Caco-2 (cell line): ENCODE measurements around the gene CD38. TPM values are rescaled to one million over a fixed set of nuclear protein-coding genes. Genes with fewer than 3 reads are reported as not detected.
"Not testable (repeated sequence)": the region's sequence is repeated elsewhere in the genome, so short reads cannot be mapped to it uniquely, and the experiment has no call there.

ENCODE experiments used
- BruUV-seq: library from RNA; stranded (reverse); fragments of 400-500 nt; replicated peaks from 2 replicates; lab custom pipeline; 2021; lab: Mats Ljungman, UMichigan
- CTCF ChIA-PET: fragments of 300-600 bp; sonication (Branson Sonifier 250); formaldehyde crosslinking; loops from one replicate; lab custom pipeline; 2022; ENCODE audit warnings: antibody characterized with exemption; lab: Charles Lee
- POLR2A ChIA-PET: fragments of 300-600 bp; sonication (Branson Sonifier 250); formaldehyde crosslinking; loops from one replicate; lab custom pipeline; 2022; ENCODE audit warnings: antibody characterized with exemption; lab: Charles Lee
- DNase-seq, 2 experiments: peaks; one replicate each; pipeline versions ENCODE4 v3.0.0 to v3.0.0-alpha.2; 2020 to 2022
- H3K27me3 ChIP-seq: replicated peaks from 2 replicates; pipeline ENCODE4 v1.6.0; 2011; ENCODE audit warnings: low read length; ENCODE audit not compliant: control insufficient read depth, insufficient read depth
- H3K36me3 ChIP-seq: 2 replicates; pipeline ENCODE4 v1.5.1; 2011; ENCODE audit warnings: low read length; ENCODE audit not compliant: control insufficient read depth, insufficient read depth
- H3K4me1 ChIP-seq: fragments of 250-450 bp; sonication (Bioruptor Pico); 2 replicates; pipeline ENCODE4 v1.5.1; 2020; ENCODE audit warnings: mild to moderate bottlenecking
- H3K4me3 ChIP-seq: 2 replicates; pipeline ENCODE4 v1.5.1; 2011; ENCODE audit warnings: low read depth, mild to moderate bottlenecking, control low read depth, low read length
- H3K9me3 ChIP-seq: fragments of 250-450 bp; sonication (Bioruptor Pico); 2 replicates; pipeline ENCODE4 v1.5.1; 2020; ENCODE audit warnings: mild to moderate bottlenecking, moderate library complexity
- H3K27ac Mint-ChIP-seq: one replicate; pipeline ENCODE4 v1.8.0; 2022; ENCODE audit warnings: mixed read lengths; ENCODE audit not compliant: unreplicated experiment
- H3K27me3 Mint-ChIP-seq: one replicate; pipeline ENCODE4 v1.8.0; 2022; ENCODE audit warnings: mixed read lengths; ENCODE audit not compliant: insufficient read depth, unreplicated experiment
- H3K36me3 Mint-ChIP-seq: one replicate; pipeline ENCODE4 v1.8.0; 2022; ENCODE audit warnings: mild to moderate bottlenecking, mixed read lengths; ENCODE audit not compliant: insufficient read depth, unreplicated experiment
- H3K4me1 Mint-ChIP-seq: one replicate; pipeline ENCODE4 v1.8.0; 2022; ENCODE audit warnings: low read depth, mixed read lengths; ENCODE audit not compliant: unreplicated experiment
- H3K4me3 Mint-ChIP-seq: one replicate; pipeline ENCODE4 v1.8.0; 2022; ENCODE audit warnings: mild to moderate bottlenecking, moderate library complexity, mixed read lengths; ENCODE audit not compliant: unreplicated experiment
- H3K9me3 Mint-ChIP-seq: one replicate; pipeline ENCODE4 v1.8.0; 2022; ENCODE audit warnings: mixed read lengths; ENCODE audit not compliant: unreplicated experiment
- intact Hi-C: fragments of 100-400 bp; cut with micrococcal nuclease; formaldehyde crosslinking; loops from one replicate; pipeline ENCODE4 v1.10.0; 2022; ENCODE audit not compliant: unreplicated experiment
- total RNA-seq: library from RNA; stranded (reverse); gene quantifications from 2 replicates; pipeline ENCODE4 v1.2.3, GENCODE V29; 2022
- TF ChIP-seq, protein P1 (sequence below), 2 experiments: fragments of 200-600 bp in 1 of 2; IDR thresholded peaks; 1 replicate in 1 of 2; 2 replicates in 1 of 2; pipeline versions ENCODE4 v1.5.1 to v1.8.0; 2011 to 2022; ENCODE audit warnings: antibody characterized with exemption in 1 of 2, control low read depth in 1 of 2, inconsistent platforms in 1 of 2, low read depth in 1 of 2, low read length in 1 of 2, mild to moderate bottlenecking in 1 of 2, moderate library complexity in 1 of 2; ENCODE audit not compliant: insufficient read depth in 1 of 2, severe bottlenecking in 1 of 2, unreplicated experiment in 1 of 2

The CD38 gene
- total RNA-seq, 1 experiment from 2014 or later: not detected

DNA sequence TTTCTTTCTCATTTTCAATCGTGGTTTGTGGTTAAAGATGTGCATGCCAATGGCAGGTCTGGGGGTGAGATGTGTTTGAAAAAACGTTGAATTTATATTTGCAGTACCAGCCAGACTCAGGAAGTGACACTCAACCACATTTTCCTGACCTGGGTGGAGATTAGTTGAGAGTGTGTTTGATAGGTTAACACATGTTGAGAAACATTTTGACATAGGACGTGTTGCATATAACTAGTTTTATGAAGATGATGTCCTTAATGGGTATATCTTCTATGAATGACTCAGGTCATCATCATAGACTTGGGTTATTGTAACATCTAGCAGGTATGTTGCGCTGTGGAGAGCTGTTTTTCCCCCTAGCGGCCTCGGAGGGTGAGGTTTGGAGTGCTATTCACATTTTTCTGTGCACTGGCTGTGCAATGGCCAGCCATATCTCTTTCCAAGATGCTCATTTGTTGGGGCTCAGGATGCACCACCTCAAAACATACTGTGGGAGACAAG, 21.7 kb upstream of the CD38 start:
- Histone ChIP-seq H3K27me3 (no peaks in the 10 kb centered on the region), H3K36me3 (no peaks in the 10 kb centered on the region), H3K9me3 (no peaks in the 10 kb centered on the region), H3K4me3 (no peak overlapping the region), H3K4me1 (no peaks in the 10 kb centered on the region)
- TF ChIP-seq, protein P1, sequence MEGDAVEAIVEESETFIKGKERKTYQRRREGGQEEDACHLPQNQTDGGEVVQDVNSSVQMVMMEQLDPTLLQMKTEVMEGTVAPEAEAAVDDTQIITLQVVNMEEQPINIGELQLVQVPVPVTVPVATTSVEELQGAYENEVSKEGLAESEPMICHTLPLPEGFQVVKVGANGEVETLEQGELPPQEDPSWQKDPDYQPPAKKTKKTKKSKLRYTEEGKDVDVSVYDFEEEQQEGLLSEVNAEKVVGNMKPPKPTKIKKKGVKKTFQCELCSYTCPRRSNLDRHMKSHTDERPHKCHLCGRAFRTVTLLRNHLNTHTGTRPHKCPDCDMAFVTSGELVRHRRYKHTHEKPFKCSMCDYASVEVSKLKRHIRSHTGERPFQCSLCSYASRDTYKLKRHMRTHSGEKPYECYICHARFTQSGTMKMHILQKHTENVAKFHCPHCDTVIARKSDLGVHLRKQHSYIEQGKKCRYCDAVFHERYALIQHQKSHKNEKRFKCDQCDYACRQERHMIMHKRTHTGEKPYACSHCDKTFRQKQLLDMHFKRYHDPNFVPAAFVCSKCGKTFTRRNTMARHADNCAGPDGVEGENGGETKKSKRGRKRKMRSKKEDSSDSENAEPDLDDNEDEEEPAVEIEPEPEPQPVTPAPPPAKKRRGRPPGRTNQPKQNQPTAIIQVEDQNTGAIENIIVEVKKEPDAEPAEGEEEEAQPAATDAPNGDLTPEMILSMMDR (IDR thresholded peaks at IDR 0.05; ENCODE audit: insufficient read depth in 1 of 2, low read depth in 1 of 2, low read length in 1 of 2, severe bottlenecking in 1 of 2, unreplicated experiment in 1 of 2): peak in 1 of 2 experiments; percentile 17
- ChIA-PET POLR2A (no interaction called here), CTCF (no interaction called here)
- Mint-ChIP-seq H3K4me3 (no peak overlapping the region), H3K27me3 (peaks cover 5% of the 10 kb centered on the region), H3K27ac (no peak overlapping the region), H3K36me3 (no peaks in the 10 kb centered on the region), H3K4me1 (no peaks in the 10 kb centered on the region), H3K9me3 (peaks cover 10% of the 10 kb centered on the region)
- intact Hi-C loops: loop anchor here (2.0 kb wide), 1 partner anchor 26 kb away; no protein-coding TSS in a partner anchor
- DNase-seq: peak in 1 of 2 experiments; percentile 25
- no TSS peak for BruUV-seq

DNA sequence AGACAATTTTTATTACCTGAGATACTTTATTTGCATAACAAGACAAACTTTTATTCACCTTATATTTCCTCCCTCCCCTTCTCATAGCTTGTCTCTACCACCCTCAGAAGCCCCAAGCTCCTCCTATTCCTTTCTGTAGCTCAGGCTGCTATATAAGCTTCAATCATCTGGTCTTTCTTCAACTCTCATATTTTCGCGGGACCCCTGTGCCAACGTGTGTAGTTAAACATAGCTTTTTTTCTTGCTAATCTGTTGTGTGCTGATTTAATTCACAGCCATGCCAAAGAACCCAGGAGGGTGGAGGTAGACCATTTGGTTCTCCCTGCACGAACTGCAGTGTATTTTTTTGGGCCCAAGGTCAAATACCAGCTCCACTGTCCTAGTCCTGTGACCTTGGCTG, 21.1 kb upstream of the CD38 start:
- Histone ChIP-seq H3K9me3 (no peaks in the 10 kb centered on the region), H3K36me3 (no peaks in the 10 kb centered on the region), H3K4me1 (no peaks in the 10 kb centered on the region), H3K27me3 (no peaks in the 10 kb centered on the region), H3K4me3 (no peak overlapping the region)
- Mint-ChIP-seq H3K36me3 (no peaks in the 10 kb centered on the region), H3K4me3 (no peak overlapping the region), H3K27me3 (peaks cover 5% of the 10 kb centered on the region), H3K27ac (no peak overlapping the region), H3K9me3 (peaks cover 10% of the 10 kb centered on the region), H3K4me1 (no peaks in the 10 kb centered on the region)
- no peak for DNase-seq
- TF ChIP-seq, protein P1 (IDR thresholded peaks at IDR 0.05; ENCODE audit: insufficient read depth in 1 of 2, low read depth in 1 of 2, low read length in 1 of 2, severe bottlenecking in 1 of 2, unreplicated experiment in 1 of 2): no peak
- BruUV-seq: no TSS peak
- POLR2A ChIA-PET: no interaction called here
- intact Hi-C loops: loop anchor here (2.0 kb wide), 1 partner anchor 26 kb away; no protein-coding TSS in a partner anchor
- CTCF ChIA-PET: no interaction called here

DNA sequence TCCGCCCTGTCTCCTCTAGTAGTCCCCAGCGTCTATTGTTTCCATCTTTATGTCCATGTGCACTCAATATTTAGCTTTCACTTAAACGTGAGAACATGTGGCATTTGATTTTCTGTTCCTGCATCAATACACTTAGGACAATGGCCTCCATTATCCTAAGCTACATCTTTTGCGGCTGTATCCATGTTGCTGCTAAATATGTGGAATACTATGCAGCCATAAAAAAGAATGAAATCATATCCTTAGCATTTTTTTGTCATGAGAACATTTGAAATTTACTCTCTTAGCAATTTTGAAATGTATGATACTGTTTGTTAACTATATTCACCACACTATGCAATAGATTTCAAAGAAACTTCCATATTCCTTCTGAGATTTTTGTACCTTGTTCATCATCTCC, 19.8 kb upstream of the CD38 start:
- Histone ChIP-seq H3K4me1 (no peaks in the 10 kb centered on the region), H3K4me3 (no peak overlapping the region), H3K27me3 (no peaks in the 10 kb centered on the region), H3K36me3 (no peaks in the 10 kb centered on the region), H3K9me3 (0 out of 2 replicates have a peak, but pooled peaks cover 4% of the 10 kb centered on the region)
- ChIA-PET CTCF (no interaction called here), POLR2A (no interaction called here)
- Mint-ChIP-seq H3K36me3 (no peaks in the 10 kb centered on the region), H3K27ac (no peak overlapping the region), H3K4me1 (no peaks in the 10 kb centered on the region), H3K9me3 (peaks cover 10% of the 10 kb centered on the region), H3K27me3 (peaks cover 5% of the 10 kb centered on the region), H3K4me3 (no peak overlapping the region)
- TF ChIP-seq, protein P1 (IDR thresholded peaks at IDR 0.05; ENCODE audit: insufficient read depth in 1 of 2, low read depth in 1 of 2, low read length in 1 of 2, severe bottlenecking in 1 of 2, unreplicated experiment in 1 of 2): no peak
- intact Hi-C loops: no loop called here
- no peak for DNase-seq
- no TSS peak for BruUV-seq

DNA sequence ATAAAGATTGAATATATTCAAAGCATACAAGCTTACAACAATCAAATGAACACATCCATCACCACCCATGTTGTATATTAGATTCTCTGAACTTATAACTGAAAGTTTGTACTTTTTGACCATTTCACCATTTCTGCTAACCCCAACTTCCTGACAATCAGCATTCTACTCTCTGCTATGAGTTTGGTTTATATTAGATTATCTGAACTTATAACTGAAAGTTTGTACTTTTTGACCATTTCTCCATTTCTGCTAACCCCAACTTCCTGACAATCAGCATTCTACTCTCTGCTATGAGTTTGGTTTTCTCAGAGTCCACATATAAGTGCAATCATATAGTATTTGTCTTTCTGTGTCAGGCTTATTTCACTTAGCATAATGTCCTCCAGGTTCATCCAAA, 15.7 kb upstream of the CD38 start:
- intact Hi-C loops, H3K36me3 Mint-ChIP-seq, H3K36me3 ChIP-seq, H3K27me3 Mint-ChIP-seq, DNase-seq, H3K4me3 Mint-ChIP-seq, POLR2A ChIA-PET, H3K4me1 Mint-ChIP-seq, CTCF ChIA-PET, H3K4me3 ChIP-seq, H3K27ac Mint-ChIP-seq, H3K9me3 ChIP-seq, H3K9me3 Mint-ChIP-seq, H3K4me1 ChIP-seq, BruUV-seq, H3K27me3 ChIP-seq: not testable (repeated sequence)
